SU-DHL-6 (cell line): Measurements from ENCODE around the gene DUS4L.

ENCODE experiments used
- EZH2phosphoT487 ChIP-seq: fragments of 200-600 bp; sonication (generic), shearing (Covaris generic); conservative IDR thresholded peaks from 2 replicates; pipeline ENCODE4 v1.6.1; 2018; ENCODE audit warnings: mild to moderate bottlenecking, antibody characterized with exemption, low read length, moderate library complexity, mixed read lengths
- TF ChIP-seq, protein P1 (sequence below): fragments of 200-600 bp; sonication (generic); IDR thresholded peaks from one replicate; pipeline ENCODE4 v1.5.1; 2017; ENCODE audit warnings: antibody characterized with exemption, mild to moderate bottlenecking, low read length, moderate library complexity; ENCODE audit not compliant: insufficient read depth, poor library complexity, severe bottlenecking

DNA sequence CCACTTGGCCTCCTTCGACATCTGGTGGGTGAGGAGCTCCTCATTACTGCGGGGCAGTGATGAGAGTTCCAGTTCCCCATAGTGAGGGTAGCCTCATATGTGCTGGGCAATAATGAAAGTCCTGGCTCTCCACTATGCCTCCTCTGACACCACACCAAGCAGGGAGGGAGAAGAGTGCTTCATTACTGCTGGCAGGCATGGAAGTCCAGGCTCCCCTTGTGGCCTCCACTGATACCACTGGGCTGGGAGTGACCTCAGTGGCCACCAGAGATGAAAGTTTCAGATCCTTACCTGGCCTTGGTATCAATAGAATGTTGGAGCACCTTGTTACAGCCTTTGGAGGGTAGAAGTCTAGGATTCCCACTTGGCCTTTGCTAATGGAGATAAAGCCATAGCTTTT is 6.5 kb downstream of the DUS4L start:
- no peak for TF ChIP-seq EZH2phosphoT487
- TF ChIP-seq, protein P1, sequence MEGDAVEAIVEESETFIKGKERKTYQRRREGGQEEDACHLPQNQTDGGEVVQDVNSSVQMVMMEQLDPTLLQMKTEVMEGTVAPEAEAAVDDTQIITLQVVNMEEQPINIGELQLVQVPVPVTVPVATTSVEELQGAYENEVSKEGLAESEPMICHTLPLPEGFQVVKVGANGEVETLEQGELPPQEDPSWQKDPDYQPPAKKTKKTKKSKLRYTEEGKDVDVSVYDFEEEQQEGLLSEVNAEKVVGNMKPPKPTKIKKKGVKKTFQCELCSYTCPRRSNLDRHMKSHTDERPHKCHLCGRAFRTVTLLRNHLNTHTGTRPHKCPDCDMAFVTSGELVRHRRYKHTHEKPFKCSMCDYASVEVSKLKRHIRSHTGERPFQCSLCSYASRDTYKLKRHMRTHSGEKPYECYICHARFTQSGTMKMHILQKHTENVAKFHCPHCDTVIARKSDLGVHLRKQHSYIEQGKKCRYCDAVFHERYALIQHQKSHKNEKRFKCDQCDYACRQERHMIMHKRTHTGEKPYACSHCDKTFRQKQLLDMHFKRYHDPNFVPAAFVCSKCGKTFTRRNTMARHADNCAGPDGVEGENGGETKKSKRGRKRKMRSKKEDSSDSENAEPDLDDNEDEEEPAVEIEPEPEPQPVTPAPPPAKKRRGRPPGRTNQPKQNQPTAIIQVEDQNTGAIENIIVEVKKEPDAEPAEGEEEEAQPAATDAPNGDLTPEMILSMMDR: no peak
